Parathyroid adenoma (tissue), 2 donors: ENCODE measurements around the gene IMPACT.

Experiments
- H2AFZ ChIP-seq: fragments of 300-600 bp; sonication (generic); one replicate; pipeline ENCODE4 v1.7.0; 2017; ENCODE audit warnings: antibody characterized with exemption, mild to moderate bottlenecking
- H3K27ac ChIP-seq: fragments of 300-600 bp; sonication (generic); one replicate; pipeline ENCODE4 v1.7.0; 2017
- H3K27me3 ChIP-seq: fragments of 300-600 bp; sonication (generic); one replicate; pipeline ENCODE4 v1.7.0; 2017; ENCODE audit warnings: low read length; ENCODE audit not compliant: control insufficient read depth, insufficient read depth
- H3K36me3 ChIP-seq: fragments of 300-600 bp; sonication (generic); one replicate; pipeline ENCODE4 v1.7.0; 2017; ENCODE audit warnings: low read length; ENCODE audit not compliant: control insufficient read depth, insufficient read depth
- H3K4me1 ChIP-seq: fragments of 300-600 bp; sonication (generic); one replicate; pipeline ENCODE4 v1.7.0; 2017; ENCODE audit warnings: control low read depth
- H3K4me2 ChIP-seq: fragments of 300-600 bp; sonication (generic); one replicate; pipeline ENCODE4 v1.7.0; 2017; ENCODE audit warnings: low read length
- H3K4me3 ChIP-seq: fragments of 300-600 bp; sonication (generic); one replicate; pipeline ENCODE4 v1.7.0; 2017; ENCODE audit warnings: low read depth, low read length
- H3K79me2 ChIP-seq: fragments of 300-600 bp; sonication (generic); one replicate; pipeline ENCODE4 v1.7.0; 2017; ENCODE audit warnings: control low read depth
- H3K9ac ChIP-seq: fragments of 300-600 bp; sonication (generic); one replicate; pipeline ENCODE4 v1.7.0; 2017; ENCODE audit warnings: mild to moderate bottlenecking
- H3K9me3 ChIP-seq: fragments of 300-600 bp; sonication (generic); one replicate; pipeline ENCODE4 v1.7.0; 2017; ENCODE audit warnings: low read length; ENCODE audit not compliant: control insufficient read depth
- TF ChIP-seq, protein P1 (sequence below): fragments of 300-600 bp; sonication (generic); IDR thresholded peaks from one replicate; pipeline ENCODE4 v1.7.0; 2017; ENCODE audit warnings: antibody characterized with exemption, mild to moderate bottlenecking
- donor health status: primary hyperparathyroidism.

The IMPACT gene

DNA sequence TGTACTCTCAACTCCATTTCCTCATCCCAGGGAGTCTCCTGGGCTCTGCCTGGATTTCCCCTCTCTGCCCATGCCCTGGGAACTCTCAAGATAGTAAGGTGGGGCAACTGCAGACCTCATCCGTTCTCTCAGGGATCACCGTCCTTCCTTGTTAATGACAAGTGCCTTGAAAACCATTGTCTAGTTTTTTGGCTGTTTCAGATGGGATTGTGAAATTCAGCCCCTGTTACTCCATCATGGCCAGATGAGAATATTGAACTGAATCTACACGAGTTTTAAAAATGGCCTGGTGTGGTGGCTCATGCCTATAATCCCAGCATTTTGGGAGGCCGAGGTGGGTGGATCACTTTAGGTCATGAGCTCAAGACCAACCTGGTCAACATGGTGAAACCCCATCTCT is 33.3 kb downstream of the IMPACT start:
- H3K4me3 ChIP-seq: no peak overlapping the region
- no peaks in the 10 kb centered on the region for H3K9me3 ChIP-seq
- peaks cover 7% of the 10 kb centered on the region for H3K4me1 ChIP-seq
- no peaks in the 10 kb centered on the region for H3K79me2 ChIP-seq
- no peaks in the 10 kb centered on the region for H3K27me3 ChIP-seq
- no peak overlapping the region for H2AFZ ChIP-seq
- no peak overlapping the region for H3K4me2 ChIP-seq
- TF ChIP-seq, protein P1, sequence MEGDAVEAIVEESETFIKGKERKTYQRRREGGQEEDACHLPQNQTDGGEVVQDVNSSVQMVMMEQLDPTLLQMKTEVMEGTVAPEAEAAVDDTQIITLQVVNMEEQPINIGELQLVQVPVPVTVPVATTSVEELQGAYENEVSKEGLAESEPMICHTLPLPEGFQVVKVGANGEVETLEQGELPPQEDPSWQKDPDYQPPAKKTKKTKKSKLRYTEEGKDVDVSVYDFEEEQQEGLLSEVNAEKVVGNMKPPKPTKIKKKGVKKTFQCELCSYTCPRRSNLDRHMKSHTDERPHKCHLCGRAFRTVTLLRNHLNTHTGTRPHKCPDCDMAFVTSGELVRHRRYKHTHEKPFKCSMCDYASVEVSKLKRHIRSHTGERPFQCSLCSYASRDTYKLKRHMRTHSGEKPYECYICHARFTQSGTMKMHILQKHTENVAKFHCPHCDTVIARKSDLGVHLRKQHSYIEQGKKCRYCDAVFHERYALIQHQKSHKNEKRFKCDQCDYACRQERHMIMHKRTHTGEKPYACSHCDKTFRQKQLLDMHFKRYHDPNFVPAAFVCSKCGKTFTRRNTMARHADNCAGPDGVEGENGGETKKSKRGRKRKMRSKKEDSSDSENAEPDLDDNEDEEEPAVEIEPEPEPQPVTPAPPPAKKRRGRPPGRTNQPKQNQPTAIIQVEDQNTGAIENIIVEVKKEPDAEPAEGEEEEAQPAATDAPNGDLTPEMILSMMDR: no peak
- no peak overlapping the region for H3K9ac ChIP-seq
- H3K27ac ChIP-seq: no peak overlapping the region
- no peaks in the 10 kb centered on the region for H3K36me3 ChIP-seq

- H3K27me3 ChIP-seq: no peaks in the 10 kb centered on the region
These were observed 33.9 kb downstream of the IMPACT start, which contains the start of gene HRH4 for GRCh38 chr18:24460388-24460787. TSS of gene HRH4 (plus strand) at chr18:24460637. CDS start at chr18:24460729, 92 bp downstream.

GRCh38 chr18:24461996-24462395 is 35.5 kb downstream of the IMPACT start:
- Histone ChIP-seq H3K79me2 (no peaks in the 10 kb centered on the region), H3K27ac (no peak overlapping the region), H3K4me1 (peaks cover 7% of the 10 kb centered on the region), H3K9ac (no peak overlapping the region), H3K27me3 (no peaks in the 10 kb centered on the region), H3K4me3 (no peak overlapping the region), H3K9me3 (no peaks in the 10 kb centered on the region), H3K4me2 (no peak overlapping the region), H2AFZ (peak overlapping the region; percentile 23), H3K36me3 (no peaks in the 10 kb centered on the region)
- TF ChIP-seq, protein P1: no peak

More at GRCh38 chr18:24460388-24460787, 33.9 kb downstream of the IMPACT start, which contains the start of gene HRH4:
- Histone ChIP-seq H3K79me2 (no peaks in the 10 kb centered on the region), H3K4me1 (peaks cover 7% of the 10 kb centered on the region), H3K9me3 (no peaks in the 10 kb centered on the region), H2AFZ (no peak within 1 kb of the TSS), H3K36me3 (no peaks in the 10 kb centered on the region), H3K9ac (no peak within 1 kb of the TSS), H3K27ac (no peak within 1 kb of the TSS), H3K4me3 (no peak within 1 kb of the TSS), H3K4me2 (no peak within 1 kb of the TSS)
- TF ChIP-seq, protein P1: no peak

DNA sequence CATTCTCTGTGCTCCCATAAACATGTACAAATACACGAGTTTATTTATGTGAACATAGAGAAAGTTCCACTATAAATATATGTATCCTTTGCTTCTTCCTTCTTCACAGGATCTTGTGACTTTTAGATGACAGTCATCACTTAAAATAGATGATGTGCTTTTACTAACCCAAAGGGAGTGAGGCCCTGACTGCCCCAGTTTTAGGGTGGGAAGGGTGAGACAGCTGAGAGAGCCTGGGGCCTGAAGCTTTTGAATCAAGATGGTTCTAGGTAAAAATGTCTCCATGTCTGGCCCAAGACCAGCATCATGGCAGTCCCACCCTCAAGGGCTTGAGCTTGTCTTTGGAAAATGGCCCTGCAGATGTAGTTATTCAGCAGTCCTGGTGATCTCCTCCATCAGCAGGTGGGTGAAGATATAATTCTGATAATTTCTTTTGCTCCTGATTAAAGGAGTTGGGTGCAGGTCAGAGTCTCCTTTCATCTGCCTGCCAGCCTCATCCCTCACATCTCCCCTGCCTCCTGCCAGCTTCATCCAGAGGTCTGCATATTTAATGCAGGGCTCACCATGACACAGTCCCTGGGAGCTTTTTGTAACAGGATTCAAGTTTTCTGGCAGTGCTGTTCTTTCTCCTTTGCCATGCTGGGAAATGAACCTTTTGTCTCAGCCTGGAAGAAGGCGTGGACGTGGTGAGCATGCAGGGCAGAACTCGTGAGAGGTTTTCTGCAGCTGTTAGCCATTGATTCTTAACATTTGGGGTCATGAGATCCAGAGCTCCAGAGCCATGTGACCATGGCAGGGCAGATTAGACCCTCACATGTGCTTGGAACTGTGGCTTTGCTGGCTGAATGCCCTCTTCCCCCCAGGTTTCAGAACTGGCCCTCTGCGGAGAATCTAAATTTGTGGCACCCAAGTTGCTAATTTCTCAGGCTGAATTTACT is 36.6 kb downstream of the IMPACT start:
- H2AFZ ChIP-seq: no peak overlapping the region
- H3K27ac ChIP-seq: no peak overlapping the region
- H3K4me3 ChIP-seq: no peak overlapping the region
- H3K79me2 ChIP-seq: no peaks in the 10 kb centered on the region
- H3K36me3 ChIP-seq: no peaks in the 10 kb centered on the region
- H3K27me3 ChIP-seq: no peaks in the 10 kb centered on the region
- H3K4me1 ChIP-seq: peaks cover 7% of the 10 kb centered on the region
- H3K9ac ChIP-seq: no peak overlapping the region
- no peak overlapping the region for H3K4me2 ChIP-seq
- TF ChIP-seq, protein P1: no peak
- H3K9me3 ChIP-seq: no peaks in the 10 kb centered on the region
